T-helper 2 cell (primary cell): ENCODE measurements around the gene ENPP1.
A peak's percentile ranks its signal among the peaks of the same experiment; 100 is the strongest.

Source experiments
- DNase-seq, 5 experiments: peaks; one replicate each; pipeline versions ENCODE4 v3.0.0 to v3.0.0-alpha.2; 2012 to 2022
- total RNA-seq, 2 donors: gene quantifications; one replicate each; lab custom pipeline; 2026; lab: John Stamatoyannopoulos, UW

Gene ENPP1
- total RNA-seq, result 0 to 2.4 reads per million in 2 donors

DNA sequence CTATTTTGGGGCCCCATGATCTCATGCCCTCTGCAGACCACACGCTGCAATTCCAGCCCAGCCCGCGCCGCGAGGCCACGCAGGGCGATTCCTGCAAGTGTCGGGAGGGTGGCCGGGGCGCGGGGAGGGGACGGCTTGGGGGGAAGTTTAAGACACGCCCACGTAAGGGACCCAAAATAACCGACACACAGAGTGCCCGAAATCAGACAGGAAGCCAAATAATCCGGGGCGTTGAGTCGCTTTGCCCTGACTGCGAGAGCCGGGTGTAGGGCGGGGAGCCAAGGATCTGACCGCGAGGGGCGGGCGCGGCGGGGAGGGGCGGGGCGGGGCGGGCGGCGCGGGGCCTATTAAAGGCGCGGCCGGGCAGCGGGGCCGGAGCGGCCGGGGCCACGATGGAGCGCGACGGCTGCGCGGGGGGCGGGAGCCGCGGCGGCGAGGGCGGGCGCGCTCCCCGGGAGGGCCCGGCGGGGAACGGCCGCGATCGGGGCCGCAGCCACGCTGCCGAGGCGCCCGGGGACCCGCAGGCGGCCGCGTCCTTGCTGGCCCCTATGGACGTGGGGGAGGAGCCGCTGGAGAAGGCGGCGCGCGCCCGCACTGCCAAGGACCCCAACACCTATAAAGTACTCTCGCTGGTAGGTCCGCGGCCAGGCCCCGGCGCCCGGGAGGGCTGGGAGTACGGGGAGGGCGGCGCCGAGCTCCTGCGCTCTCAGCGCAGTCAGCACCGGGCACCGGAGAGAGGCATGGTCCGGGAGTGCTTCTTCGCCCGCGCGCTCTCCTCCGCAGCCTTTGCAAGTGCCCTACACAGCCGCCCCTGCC is at the start of gene ENPP1:
ENPP1 (plus strand) TSS at position 377 of the 816 bp plus-strand sequence; CDS start at position 393, 16 bp downstream.
- DNase-seq, result peak; percentile 10 to 76 (median 26)

DNA sequence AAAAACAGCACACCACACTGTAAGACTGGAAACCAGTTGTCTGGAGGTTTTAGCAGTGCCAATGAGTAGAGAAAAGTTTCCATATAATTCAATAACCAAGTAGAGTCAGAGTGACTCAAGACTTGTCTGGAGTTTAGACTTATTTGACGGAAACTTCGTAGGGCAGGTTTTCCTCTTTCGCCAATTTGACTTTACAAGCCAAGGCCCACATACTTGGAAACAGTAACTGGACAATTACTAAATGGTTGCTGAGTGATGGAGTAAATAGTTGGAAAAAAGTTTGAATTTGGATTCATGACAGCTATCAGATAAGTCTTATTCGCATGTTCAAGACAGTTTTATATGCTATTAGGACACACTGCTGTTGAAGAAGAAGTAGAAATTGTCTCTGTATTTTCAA is 48.9 kb upstream of the ENPP1 start:
- DNase-seq, result no peak

DNA sequence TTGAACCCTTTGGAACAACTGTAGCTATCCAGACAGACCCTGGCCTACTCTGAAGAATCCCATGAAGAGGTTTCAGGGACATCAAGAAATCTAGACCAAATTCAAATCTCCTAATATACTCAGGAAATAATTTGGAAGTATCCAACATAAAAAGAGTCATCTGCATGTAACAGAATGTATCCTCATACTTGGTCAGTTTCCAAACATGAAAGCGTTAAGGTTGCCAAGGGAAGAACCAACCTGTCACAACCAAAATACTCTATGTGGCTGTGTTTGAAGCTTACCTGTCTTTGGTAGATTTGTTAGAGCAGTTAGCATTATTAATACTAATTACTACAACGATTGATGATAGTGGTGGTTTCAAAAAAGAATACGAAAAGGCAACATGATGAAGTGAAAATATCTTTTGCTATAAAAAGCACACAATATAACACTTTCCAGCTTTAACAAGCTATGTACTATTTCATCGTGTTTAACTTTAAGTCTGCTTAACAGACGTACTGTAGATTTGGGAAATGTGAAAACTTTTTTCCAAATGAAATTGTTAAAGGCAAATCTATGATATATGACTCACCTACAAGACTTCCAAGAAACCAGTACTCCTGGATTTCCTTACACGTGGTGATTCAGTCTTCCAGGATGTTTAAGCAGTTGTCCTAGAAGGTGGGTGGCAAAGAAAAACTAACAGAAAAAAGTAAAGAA is 46.6 kb upstream of the ENPP1 start:
- DNase-seq, result no peak

DNA sequence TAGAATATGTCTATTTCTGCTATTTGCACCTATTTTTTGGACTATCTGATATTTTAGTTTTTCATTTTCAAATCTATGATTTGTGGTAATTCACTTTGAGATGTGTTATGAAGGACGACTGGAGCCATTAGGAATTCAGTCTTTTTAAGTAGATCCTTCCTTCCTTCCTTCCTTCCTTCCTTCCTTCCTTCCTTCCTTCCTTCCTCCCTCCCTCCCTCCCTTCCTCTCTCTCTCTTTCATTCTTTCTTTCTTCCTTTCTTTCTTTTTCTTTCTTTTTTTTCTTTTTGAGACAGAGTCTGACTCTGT is 46.1 kb upstream of the ENPP1 start:
- DNase-seq, result no peak

DNA sequence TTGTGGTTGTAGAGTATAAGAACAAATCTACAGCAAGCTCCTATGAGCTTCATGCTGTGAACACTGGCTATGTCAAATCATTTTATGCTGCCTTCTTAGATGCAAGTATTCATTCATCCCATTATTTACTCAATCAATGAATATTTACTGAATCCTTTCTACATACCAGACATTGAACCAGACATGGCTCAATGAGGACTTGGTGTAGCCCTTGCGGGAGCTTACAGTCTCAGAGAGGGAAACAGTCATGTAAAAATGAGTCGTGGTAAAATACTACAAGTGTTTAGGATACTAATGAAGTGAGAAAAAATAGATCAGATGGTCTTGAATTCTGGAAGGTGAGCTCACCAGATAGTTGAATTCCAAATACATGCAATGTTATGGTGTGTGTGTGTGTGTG is 44.8 kb upstream of the ENPP1 start:
- DNase-seq, result no peak

DNA sequence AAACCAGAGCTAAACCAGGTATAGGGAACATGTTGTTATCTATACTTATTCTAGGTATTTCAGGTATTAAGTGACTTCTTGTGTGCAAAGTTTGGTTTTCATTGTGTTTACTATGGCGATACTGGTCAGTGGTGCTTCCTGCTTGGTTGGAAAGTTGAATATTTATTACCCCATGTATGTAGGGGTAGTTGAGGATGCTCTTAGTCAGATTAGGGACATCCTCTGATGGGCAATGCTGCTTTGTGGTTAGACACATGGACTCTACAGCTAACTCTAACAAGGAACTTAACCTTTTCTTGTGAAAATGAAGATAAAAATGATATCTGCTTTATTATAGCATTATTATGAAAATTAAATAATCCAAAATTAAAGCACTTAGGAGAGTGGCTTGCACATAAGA is 44.1 kb upstream of the ENPP1 start:
- DNase-seq, result no peak

DNA sequence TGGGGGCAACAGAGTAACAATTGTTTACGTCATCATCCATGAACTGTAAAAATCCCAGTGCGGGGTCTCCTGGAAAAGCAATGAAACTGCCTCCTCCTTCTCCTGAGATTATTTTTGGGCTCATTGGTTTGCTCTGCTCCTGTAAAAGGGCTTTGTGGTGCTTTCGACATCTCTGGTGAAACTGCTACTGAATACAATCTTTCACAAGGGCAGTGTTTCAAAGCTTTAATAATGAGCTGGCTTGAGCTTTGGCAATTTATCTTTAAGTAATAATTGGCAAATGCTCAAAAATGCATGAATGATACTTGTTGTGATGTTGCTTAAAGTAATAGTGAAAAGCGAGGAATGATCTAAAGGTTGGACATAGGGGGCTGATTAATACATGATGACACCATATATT is 43.5 kb upstream of the ENPP1 start:
- no peak for DNase-seq

DNA sequence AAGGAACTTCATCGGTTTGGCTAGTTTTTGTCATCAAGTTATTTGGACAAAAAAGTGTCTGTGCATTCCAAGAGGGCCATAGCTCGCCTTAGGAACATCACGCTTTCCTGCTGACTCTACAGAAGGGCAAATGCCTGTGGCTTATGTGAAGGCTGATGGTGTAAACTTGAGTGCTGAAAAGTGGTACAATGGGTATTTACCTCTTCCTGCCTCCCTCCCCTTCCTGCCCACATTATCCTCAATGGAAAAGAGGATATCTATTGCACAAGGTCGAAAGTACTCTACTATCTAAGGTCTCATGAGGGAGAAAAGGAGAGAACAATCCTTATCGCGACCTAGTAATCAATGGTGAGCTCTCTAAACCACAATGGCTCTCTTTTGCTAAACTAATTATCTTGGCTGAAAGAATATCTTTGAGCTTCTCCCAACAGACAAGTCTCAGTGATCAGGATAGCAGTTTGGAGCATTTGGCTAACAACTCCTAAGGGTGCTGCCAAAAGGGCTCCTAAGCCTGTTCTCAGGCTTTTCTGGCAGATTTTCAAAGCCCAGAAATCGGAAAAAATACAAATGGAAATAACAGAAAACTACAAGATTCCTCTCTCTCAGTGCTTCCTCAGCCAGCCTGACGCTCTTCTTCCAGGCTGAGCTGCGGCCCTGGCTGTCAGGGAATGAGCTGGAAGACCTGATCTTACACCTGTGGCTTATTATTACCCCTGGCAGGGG is 42.6 kb upstream of the ENPP1 start:
- DNase-seq, result no peak

DNA sequence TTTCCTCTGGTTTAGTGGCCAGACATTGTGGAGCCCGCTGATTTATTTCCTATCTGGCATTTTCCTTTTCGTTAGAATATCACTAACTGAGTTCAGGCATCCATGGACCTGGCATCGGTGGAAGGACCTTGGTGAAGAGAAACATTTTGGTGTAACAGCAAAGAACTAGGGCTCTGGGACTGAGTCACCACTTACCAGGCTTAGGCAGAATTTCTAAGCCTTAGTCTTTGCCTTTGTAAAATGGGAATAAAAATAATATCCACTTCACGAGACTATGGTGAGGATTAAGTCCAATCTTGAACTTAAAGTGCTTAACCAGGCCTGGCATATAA is 42.0 kb upstream of the ENPP1 start:
- no peak for DNase-seq

DNA sequence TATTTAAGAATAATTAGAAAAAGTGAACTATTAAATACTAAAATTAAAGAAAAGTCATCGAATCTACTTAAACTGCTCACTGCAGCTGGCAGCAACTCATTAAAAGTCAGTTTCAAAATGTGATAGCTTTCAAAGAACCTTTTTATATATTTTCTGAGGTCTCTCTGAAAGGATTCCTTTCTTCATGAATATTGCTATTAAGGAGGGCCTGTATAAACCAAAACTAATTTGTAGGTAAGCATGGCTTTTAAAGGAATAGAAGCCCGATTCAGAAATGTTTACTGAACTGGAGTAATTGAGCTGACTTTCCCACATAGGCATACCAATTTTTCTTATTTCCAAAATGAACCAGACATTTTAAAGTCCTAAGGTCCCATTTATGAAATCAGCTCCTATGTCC is 41.2 kb upstream of the ENPP1 start:
- no peak for DNase-seq

DNA sequence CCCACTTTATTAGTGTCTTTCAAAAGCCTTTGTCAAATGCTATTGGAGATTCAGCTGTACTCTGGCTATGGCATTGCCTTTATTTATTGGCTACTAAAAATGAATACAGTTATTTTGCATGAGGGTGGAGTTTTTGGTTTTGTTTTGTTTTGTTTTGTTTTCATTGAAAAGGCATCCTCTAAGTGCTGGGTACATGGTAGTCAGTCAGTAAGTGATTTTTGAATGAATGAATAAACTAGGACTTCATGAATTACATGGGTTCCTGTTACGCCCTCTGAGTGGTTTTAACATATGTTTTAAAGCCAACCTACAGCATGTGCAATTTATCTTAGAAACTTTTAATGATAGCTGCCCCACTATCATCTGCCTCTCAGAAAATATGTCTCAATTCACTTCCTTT is 38.9 kb upstream of the ENPP1 start:
- DNase-seq, result no peak

DNA sequence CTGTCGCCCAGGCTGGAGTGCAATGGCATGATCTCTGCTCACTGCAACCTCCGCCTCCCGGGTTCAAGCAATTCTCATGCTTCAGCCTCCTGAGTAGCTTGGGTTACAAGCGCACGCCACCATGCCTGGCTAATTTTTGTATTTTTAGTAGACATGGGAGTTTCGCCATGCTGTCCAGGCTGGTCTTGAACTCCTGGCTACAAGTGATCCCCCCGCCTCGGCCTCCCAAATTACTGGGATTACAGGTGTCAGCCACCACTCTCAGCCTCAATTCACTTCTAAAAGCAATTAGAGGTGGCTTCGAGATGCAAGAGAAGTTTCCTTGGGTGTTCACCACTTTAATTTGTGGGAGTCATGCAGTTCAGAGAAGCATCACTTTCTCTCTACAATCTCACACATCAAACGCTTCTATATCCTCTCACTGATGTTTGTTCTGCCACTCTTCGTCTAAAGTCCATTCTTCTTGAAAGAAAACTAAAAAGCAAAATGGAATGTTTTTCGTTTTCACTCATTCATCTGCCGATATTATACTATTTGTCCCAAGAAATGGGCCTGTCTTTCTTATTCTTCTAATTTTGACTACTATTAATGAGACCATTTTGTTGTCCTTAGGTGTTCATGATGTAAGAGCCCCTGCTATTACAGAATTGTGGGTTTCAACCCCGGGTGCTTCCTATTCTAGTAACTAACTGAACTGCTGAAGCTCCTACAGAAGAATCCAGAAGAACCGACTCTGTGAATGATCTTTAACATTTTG is 38.3 kb upstream of the ENPP1 start:
- no peak for DNase-seq

DNA sequence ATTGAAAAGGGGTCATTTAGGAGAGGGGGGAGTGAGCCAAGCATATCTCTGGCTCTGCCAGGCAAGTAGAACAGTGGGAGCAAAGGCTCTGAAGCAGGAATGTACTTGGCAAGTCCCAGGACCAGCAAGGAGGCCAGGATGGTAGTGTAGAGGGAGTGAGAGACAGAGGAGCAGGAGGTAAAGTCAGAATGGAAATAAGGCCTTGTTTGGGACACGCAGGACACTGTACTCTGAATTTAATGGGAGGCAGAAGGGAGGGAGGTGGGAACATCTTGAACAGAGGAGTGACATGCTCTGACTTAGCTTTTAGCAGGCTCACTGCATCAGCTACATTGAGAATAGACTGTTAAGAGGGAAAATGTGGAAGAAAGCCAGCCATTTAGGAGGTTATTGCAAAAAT is 37.0 kb upstream of the ENPP1 start:
- DNase-seq, result no peak

DNA sequence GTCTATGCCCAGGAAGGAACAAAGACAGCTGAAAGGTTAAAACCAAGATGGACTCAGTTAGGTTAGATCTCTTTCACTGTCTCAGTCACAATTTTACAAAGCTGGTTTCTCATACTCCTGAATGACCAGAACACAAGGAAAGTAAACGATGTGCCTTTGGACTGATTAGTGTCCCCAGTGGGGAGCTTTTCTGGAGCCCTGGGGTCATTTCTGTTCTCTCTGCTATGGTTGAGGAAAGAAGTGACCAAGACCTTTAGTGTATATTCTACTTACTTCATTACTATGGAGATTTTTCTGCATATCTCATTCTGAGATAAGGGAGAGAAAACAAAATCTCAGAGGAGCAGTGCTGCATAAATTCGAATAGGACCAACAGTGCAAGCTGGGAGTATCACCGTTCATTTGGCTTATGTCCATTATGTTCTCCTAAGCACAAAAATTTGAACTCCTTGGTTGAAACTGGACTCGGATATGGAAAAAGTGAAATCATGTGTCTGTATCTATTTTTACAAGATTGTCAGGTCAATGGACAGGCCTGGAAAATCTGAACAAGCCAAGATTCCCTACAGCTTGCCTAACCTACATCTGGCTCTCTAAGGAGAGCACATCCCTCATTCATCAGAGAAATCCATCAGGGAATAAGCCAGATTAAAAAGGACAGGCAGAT is 34.4 kb upstream of the ENPP1 start:
- no peak for DNase-seq

DNA sequence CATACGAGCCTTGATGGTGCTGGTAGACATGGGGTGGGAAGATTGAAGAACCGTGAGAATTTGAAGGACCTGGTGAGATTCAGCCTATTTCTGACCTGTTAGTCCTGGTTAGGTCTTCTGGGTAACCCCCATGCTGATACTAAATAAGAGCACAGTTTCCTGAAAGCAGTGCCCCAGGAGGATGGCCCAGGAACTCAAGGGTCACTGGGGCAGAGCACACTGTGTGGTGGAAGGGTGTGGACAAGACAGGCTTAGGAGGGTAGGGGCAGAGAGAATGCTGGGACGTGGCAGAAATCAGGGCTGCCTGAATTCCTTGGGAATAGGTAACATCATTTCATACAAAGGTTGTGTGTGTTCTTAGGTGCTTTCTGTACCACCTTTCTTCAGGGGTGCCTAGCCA is 31.9 kb upstream of the ENPP1 start:
- no peak for DNase-seq

DNA sequence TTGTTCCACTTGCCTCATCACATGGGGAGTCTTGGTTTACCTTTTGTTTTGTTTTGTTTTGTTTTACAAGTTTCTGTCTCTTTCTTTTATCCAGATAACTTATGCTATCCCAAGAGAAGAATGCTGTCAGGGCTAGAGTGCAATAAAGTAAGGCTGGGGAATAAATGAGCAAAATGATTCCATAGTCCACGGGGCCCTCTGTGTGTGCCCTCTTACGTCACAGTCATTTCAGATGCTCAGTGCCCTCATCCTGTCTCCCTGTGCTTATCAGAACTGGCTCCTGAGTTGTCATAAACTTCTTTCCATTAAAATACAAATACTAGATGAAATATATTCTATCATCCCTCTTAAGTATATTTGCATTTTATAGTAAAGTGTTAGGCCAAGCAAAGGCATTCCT is 30.8 kb upstream of the ENPP1 start:
- no peak for DNase-seq

DNA sequence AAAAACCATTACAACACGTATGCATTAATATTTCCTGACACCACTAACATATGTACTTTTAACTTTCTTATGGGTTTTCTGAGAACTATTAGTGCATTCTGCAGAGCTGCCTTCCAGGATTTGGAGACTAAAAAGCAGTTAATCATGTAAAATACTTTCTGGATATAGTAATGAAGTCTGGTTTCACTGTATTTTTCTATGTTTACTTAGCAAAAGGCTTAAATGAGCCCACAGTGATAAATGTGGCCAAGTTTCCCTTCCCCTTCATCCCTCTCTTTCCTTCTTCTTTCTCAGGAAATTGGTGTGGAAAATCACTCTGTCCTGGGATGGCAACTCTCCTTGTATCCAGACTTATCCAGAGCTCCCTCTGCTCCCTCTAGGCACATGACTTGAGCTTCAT is 29.7 kb upstream of the ENPP1 start:
- no peak for DNase-seq

DNA sequence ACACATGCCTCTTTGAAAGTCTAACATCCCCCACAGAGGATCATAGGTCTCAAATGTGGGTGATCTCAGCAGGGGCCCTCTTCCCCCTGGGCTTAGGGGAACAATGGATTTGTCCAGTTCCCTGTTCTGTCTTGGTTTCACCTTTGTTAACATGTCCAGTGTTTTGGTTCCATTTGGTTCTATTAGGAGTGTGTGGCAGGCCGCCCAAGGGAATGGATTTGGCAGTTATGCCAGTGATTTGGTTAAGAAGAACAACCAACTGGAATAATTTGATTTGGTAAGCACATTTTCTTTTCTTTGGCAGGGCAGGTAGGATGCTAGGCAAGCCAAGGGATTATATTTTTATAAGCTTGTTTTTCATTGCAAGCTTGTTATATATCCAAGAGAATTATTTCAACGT is 28.5 kb upstream of the ENPP1 start:
- DNase-seq, result no peak

DNA sequence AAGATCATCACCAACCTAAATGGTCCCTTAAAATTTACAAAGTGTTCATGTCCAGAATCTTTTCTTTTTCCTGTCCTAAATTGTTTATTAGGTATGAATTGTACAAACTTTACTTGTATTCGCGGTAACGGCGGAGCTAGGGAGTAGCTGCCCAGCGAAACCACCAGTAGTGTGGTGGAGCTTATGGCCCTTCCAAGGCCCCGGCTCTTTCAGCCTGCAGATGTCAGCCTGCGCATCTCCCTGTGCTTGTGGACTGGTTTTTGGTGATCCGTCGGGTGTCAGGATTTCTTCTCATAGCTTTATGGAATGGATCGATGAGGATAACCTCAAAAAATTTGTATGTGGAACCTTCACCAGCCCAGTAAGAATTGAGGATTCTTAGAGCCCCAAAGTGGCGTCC is 27.2 kb upstream of the ENPP1 start:
- DNase-seq, result no peak

DNA sequence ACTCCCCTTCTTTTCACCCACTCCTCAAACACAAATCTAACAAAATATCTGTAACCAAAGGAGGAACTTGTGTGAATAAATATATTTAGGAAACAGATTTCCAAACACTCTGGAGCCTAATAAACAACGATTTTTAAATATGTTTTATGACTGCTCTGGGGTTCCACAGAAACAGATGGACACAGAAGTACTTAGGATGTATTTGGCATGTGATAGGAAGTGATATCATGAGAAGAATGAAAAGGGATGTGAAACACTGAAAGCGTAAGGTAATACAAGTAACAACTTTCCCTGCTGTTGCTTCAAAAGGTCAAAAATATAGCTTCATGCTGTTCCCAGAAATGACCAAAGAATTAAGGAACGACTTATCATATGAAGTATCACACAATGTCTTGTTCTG is 26.1 kb upstream of the ENPP1 start:
- no peak for DNase-seq

DNA sequence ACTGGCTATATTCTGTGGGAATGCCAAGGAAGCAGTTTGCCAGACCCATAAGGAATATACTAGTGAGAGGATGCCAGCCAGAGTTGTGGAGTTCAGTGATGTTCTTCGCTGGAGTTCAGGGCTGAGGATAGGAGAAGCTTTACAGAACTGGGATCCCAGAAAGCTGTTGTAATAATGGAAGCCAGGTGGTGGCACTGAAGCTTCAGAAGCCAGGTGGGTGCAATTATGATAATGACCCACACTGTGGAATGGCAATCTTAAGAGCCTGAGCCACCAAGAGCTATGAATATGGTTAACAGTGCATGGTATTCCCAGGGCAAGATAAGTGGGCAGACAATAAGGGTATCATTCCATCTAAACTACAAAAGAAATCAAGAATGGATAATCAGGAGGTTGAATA is 25.1 kb upstream of the ENPP1 start:
- no peak for DNase-seq

DNA sequence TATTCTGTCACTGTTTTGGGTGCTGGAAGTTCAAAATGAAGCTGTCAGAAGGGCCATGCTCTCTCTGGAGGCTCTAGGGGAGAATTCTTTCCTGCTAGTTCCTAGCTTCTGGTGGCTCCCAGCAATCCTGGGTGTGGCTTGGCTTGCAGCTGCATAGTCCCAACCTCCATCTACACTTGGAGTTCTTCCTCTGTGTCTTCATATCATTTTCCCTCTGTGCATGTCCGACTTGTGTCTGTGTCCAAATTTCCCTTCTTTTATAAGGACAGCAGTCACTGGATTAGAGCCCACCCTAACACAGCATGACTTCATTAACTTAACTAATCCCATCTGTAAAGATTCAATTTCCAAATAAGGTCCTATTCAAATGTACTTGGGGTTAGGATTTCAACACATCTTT is 23.3 kb upstream of the ENPP1 start:
- DNase-seq, result no peak

DNA sequence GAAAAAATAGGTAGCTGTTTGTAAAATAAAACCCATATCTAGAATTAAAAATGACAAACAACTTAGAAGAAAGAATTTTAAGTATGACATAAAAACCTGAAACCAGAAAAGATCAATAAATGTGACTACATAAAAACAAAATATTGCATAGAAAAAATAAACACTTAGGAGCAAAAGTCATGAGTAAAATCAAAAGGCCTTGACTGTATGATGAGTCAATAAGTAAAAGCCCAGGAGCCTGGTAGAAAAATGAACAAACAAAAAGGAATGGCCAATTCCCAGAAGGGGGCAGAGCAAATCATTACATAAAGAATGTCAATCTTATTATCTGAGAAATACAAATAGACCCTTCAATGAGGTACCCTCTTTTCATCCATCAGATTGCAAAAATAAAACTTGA is 20.7 kb upstream of the ENPP1 start:
- no peak for DNase-seq
